GM19328 (cell line): ENCODE results near the gene ARHGAP26.

ENCODE experiments used
- ATAC-seq: cut with Tn5 transposase; IDR thresholded peaks from one replicate; pipeline ENCODE4 v1.9.1; 2021; ENCODE audit warnings: mild to moderate bottlenecking, moderate library complexity; ENCODE audit not compliant: unreplicated experiment

The ARHGAP26 gene

DNA sequence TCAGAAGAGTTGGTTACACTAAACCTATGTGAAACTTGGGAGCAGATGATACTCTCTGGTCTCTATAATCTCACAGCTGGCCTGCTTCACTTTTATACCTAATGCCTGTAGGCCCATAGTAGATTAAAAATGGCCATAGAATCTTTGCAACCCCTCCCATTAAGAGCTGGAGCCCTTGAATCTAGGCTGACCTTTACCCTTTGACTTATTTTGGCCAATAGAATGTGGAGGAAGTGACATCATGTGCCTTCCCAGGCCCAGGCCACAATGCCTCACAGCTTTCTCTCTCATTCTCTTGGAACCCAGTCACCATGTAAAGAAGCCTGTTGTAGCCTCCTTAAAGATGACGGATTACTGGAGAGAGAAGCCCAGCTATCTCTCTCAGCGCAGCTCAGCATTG is 382.3 kb downstream of the ARHGAP26 start:
- no peak for ATAC-seq

DNA sequence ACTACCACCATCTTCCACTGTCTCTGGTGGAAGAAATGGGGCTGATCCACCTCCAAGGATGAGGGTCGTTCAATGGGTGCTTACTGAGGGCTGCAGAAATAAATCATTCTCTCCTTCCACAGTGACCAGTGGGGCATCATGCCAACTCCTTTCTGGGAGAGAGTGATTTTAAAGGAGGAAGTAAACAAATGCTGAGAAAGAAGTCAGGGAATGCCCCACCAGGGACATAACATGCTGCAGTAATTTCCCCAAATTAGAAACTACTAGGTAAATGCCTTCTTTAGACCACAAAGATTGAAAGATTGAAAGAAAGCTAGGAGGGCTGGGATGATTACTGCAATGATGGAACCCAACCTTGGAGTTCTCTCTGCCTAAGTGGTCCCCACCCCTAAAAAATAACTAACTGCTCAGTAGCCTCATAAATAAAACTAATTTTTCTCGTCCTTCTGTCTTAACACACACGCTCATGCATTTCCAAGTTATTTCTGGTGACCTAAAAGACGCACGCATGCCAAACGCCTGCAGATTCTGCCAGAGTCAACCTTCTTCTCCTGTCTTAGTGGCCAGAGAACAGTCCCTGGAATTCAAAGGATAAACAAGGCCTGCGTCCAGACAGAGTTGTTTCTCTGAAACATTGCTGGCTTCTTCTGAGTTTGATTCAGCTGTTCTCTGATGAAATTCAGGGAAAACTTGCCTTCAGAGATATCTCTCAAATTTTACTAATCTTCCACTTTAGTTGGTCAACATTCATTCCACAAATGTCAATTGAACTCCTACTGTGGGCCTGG is 383.3 kb downstream of the ARHGAP26 start:
- ATAC-seq: no peak

GRCh38 chr5:143154510-143155370 is 384.6 kb downstream of the ARHGAP26 start:
- no peak for ATAC-seq

DNA sequence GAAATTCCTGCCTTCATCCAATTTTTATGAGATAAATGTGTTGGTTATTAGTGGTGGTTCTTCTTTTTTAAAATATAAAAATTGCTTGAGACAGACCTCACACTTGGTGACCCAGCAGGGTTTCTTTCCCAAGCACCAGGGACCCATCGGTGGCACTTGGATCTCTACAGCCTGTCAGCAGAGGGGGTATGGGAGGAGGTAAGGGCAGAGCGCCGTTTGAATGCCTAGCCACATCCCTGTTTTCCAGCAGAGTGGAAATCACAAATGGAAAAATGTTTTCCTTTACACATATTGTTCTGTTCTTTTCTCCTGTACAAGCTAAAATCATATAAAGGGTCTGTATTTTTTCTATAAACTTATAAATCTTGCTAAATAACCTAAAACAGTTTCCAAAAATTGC is 385.3 kb downstream of the ARHGAP26 start:
- ATAC-seq: no peak

DNA sequence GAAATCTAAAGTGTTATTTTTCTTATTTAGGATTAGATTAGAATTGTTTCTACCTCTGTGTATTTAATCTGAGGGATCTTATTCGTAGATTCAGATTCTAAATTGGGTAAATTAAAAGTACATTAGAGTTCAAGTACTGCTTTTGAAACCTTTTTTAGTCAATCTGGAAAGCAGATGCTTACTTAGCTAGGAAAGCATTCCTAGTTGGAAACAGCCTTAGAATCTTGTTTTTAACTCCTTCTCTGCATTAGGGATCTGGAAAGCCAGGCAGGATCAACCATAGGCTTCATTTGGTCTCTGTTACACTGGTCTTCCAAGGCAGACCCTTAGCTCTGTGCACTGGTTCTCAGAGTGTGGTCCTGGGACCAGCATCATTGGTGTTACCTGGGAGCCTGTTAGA is 385.9 kb downstream of the ARHGAP26 start:
- ATAC-seq: no peak

- ATAC-seq: no peak
Observed at GRCh38 chr5:143156572-143156971, 386.4 kb downstream of the ARHGAP26 start.

- ATAC-seq: no peak
Observed at GRCh38 chr5:143159031-143159430, 388.9 kb downstream of the ARHGAP26 start.

DNA sequence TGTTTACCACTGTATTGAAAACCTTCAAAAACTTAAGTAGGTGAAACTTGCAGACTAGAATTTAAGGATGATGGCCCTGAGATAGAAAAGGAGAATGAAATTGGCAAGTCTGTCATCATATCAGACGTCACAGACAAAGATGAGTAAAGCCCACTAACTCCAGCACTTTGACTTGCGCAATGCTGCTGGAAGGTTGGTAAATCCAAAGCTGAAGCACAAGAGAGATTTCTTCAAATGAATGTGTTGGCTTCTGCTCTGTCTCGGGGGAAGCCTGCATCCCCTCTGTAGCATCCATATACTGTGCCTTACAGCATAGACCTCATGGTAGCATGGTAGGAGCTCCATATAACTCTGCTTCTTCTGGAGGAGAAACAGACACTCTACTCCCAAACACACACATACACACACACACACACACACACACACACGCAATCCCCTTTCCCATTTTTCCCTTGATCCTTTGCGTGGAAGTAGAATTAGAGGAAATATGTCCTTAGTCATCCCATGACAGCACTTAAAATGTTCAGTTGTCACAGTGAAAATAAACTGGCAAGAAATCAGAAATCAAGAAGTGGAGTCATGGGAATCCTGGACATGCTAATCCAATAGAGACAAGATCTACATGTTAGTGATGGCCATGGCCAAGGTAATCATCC is 391.8 kb downstream of the ARHGAP26 start:
- ATAC-seq: no peak

- no peak for ATAC-seq
Observed at GRCh38 chr5:143162810-143163209, 392.6 kb downstream of the ARHGAP26 start.

DNA sequence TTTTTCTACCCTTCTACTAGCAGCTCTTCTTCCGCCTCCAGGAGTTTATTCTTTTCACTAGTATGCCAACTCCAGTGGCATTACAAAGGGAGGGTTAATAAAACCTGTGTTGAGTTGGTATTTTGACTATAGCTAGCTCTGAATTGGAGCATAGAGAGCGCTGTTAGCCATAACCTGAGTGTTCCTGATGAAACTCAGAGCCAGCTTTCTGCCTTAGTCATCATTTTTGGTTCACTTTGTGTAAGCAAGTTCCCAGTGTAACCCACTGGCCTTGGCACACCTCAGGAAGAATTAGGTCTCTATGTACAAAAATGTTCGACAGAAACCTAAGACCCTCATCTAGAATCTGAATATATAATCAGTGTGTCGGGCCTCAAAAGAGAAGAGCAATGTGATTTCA is 394.4 kb downstream of the ARHGAP26 start:
- ATAC-seq: no peak

GRCh38 chr5:143165049-143165880 is 395.1 kb downstream of the ARHGAP26 start:
- no peak for ATAC-seq

DNA sequence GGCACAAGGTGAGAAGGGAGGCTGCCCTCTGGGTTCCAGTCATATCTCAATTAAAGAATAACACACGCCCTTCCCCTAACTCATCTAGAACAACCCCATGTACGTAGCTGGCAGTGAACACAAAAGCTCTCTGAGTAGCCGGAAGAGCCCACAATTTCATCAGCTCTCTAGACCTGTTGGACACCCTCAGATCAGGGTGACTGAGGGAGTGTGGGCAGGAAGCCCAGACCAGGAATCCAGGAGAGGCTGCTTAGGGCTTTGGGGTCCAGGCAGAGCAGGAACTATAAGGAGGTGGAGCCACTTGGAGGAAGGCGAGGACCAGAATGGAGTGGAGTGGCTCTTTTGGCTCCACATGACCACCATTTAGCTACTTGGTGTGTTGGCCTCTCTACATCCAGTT is 395.9 kb downstream of the ARHGAP26 start:
- ATAC-seq: no peak

DNA sequence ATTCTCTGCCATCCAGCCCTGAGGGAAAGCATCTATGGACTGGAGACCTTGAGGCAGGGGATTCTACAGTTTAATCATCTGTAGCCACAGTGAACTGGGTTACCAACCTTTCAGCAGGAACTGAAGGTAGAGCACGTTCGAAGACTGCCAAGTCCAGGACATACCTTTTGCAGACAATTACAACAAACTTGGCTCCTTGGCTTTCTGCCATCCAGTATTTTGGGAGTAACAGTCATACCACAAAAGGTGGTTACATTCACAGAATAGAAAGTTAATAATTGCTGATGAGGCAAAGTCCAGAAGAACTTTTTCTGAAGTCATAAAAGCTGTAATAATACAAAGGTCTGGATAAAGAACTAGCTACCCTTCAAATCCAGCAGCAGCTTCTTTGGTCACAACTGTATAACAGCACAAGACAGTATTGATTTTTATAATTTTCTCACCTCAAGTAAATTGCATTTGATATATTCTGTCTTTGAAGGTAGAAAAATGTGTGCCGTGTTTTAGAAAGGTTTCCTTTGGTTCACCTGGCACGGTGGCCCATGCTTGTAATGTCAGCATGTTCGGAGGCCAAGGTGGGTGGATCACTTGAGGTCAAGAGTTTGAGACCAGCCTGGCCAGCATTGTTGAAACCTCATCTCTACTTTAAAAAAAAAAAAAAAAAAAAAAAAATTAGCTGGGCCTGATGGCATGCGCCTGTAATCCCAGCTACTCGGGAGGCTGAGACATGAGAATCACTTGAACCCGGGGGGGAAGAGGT is 396.7 kb downstream of the ARHGAP26 start:
- no peak for ATAC-seq

DNA sequence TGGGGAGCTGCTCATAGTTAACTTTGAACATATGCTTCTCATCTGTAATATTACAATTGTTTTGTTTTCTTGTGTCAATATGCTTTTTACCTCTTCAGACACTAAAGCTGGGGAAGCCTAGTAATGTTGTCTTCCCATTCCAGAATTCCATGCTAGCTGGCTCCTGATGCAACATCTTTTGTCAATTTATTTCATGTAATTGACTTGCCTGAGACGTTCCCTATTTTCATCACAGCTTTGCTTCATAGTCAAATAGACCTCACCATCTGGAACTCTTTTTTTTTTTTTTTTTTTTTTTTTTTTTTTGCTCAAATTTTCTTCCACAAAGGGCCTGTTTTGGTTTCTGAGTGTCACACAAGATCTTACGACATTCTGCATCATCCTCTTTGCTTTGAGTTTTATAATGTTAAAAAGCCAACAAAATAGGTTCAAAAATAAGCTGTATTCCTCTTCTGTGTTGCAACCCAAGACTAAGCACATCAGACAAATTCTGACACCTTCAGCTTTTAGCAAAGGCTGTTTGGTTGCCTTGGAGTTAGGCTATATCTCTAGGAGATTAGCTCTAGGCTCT is 398.1 kb downstream of the ARHGAP26 start:
- no peak for ATAC-seq

GRCh38 chr5:143168921-143169810 is 399.0 kb downstream of the ARHGAP26 start:
- ATAC-seq: no peak

DNA sequence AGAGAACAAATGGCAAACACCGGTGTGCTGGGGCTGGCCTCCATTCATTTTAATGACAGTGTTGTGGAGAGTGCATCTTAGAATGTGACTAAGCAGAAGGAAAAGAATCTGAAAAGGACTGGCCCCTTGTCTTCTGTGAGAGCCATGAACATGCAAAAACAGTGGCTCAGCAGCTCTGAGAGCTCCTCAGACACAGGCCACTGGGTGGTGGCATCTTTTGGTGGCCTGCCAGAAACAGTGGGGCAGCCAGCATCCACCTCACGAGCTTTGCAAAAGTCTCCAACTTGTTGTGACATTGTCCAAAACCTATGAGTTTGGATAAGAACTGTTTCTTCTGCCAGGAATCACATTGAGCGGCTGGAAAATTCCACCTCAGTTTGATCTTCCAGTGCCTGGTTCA is 399.9 kb downstream of the ARHGAP26 start:
- ATAC-seq: no peak

DNA sequence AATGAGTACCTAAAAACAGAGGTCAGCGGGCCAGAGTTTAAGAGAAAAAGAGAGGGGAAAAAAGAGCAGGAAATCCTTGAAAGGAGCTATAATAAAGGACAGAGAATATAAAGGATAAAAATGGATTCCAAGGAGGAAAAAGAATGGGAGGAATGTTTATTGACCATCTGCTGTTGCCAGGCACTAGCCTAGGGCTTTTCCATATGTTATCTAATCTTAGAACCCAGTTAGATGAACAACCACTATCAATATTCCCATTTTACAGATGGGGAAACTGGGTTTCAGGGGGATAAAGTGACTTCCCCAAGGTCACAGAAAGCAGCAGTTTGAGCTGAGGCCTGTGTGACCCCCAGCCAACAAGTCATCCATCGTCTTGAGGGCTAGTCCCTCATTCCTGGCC is 400.8 kb downstream of the ARHGAP26 start:
- ATAC-seq: no peak

DNA sequence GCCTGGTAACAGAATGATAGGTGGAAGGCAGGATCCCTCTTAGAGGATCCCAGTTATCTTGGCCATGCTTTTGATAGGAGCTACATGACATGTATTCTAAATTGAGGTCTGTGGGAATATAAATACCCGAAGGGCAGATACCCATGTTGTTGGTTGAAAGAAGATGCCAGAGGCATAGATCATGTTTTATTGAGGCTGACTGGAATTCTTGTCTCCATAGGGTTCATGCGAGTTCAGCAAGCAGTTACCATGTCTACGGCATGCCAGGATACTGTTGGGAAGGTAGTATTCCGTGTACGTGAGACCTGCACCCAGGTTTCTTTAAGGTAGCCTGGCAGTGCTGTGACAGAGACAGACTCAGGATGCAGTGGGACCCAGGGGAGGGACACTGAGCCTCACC is 402.6 kb downstream of the ARHGAP26 start:
- no peak for ATAC-seq
